HG02588 (cell line): ENCODE results near the gene RCHY1.
A peak's percentile ranks its signal among the peaks of the same experiment; 100 is the strongest.

Source experiments
- ATAC-seq: cut with Tn5 transposase; IDR thresholded peaks from one replicate; pipeline ENCODE4 v1.9.1; 2021; ENCODE audit warnings: mild to moderate bottlenecking, moderate library complexity; ENCODE audit not compliant: unreplicated experiment

Gene RCHY1

GRCh38 chr4:75432683-75433082, 81.5 kb downstream of the RCHY1 start:
- ATAC-seq, result peak; percentile 62

GRCh38 chr4:75429208-75429607, 85.0 kb downstream of the RCHY1 start:
- ATAC-seq, result no peak
